ENCODE data around the gene IL4R. TPM values are rescaled to one million over a fixed set of nuclear protein-coding genes. Genes with fewer than 3 reads are reported as not detected.
A peak's percentile ranks its signal among the peaks of the same experiment; 100 is the strongest.

IL4R gene
- total and polyA plus RNA-seq, 2 of the 13 experiments (the other 11 are each of a cell fraction or from before 2014, with no cell fraction given), result 15.9 to 49.6 TPM

GRCh38 chr16:27364493-27365141 lies 50.8 kb downstream of the IL4R start (continued):
- TF ChIP-seq, protein P1, sequence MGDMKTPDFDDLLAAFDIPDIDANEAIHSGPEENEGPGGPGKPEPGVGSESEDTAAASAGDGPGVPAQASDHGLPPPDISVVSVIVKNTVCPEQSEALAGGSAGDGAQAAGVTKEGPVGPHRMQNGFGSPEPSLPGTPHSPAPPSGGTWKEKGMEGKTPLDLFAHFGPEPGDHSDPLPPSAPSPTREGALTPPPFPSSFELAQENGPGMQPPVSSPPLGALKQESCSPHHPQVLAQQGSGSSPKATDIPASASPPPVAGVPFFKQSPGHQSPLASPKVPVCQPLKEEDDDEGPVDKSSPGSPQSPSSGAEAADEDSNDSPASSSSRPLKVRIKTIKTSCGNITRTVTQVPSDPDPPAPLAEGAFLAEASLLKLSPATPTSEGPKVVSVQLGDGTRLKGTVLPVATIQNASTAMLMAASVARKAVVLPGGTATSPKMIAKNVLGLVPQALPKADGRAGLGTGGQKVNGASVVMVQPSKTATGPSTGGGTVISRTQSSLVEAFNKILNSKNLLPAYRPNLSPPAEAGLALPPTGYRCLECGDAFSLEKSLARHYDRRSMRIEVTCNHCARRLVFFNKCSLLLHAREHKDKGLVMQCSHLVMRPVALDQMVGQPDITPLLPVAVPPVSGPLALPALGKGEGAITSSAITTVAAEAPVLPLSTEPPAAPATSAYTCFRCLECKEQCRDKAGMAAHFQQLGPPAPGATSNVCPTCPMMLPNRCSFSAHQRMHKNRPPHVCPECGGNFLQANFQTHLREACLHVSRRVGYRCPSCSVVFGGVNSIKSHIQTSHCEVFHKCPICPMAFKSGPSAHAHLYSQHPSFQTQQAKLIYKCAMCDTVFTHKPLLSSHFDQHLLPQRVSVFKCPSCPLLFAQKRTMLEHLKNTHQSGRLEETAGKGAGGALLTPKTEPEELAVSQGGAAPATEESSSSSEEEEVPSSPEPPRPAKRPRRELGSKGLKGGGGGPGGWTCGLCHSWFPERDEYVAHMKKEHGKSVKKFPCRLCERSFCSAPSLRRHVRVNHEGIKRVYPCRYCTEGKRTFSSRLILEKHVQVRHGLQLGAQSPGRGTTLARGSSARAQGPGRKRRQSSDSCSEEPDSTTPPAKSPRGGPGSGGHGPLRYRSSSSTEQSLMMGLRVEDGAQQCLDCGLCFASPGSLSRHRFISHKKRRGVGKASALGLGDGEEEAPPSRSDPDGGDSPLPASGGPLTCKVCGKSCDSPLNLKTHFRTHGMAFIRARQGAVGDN (CRISPR knock-in tag; IDR thresholded peaks at IDR 0.05), result peak; percentile 29; the same call in 1 of the 2 replicates
- TF ChIP-seq ZBTB21 (CRISPR knock-in tag; IDR thresholded peaks at IDR 0.05) (no peak), DMAP1 (CRISPR knock-in tag; IDR thresholded peaks at IDR 0.05) (no peak), HMGXB4 (CRISPR knock-in tag; IDR thresholded peaks at IDR 0.05; ENCODE audit: borderline replicate concordance in 1 of 2, low read depth in 1 of 2) (no peak), ZNF556 (CRISPR knock-in tag; IDR thresholded peaks at IDR 0.05; ENCODE audit: borderline replicate concordance) (no peak), ZNF710 (CRISPR knock-in tag; IDR thresholded peaks at IDR 0.05; ENCODE audit: borderline replicate concordance) (peak; percentile 98), EED (CRISPR knock-in tag; IDR thresholded peaks at IDR 0.05) (no peak), RCOR2 (CRISPR knock-in tag; IDR thresholded peaks at IDR 0.05) (peak; percentile 90), ZBTB39 (CRISPR knock-in tag; IDR thresholded peaks at IDR 0.05) (no peak), AGO2 (optimal IDR thresholded peaks at IDR 0.05; ENCODE audit: low read depth, low read length) (no peak), TOPORS (CRISPR knock-in tag; IDR thresholded peaks at IDR 0.05) (no peak)
- TF ChIP-seq, protein P2, sequence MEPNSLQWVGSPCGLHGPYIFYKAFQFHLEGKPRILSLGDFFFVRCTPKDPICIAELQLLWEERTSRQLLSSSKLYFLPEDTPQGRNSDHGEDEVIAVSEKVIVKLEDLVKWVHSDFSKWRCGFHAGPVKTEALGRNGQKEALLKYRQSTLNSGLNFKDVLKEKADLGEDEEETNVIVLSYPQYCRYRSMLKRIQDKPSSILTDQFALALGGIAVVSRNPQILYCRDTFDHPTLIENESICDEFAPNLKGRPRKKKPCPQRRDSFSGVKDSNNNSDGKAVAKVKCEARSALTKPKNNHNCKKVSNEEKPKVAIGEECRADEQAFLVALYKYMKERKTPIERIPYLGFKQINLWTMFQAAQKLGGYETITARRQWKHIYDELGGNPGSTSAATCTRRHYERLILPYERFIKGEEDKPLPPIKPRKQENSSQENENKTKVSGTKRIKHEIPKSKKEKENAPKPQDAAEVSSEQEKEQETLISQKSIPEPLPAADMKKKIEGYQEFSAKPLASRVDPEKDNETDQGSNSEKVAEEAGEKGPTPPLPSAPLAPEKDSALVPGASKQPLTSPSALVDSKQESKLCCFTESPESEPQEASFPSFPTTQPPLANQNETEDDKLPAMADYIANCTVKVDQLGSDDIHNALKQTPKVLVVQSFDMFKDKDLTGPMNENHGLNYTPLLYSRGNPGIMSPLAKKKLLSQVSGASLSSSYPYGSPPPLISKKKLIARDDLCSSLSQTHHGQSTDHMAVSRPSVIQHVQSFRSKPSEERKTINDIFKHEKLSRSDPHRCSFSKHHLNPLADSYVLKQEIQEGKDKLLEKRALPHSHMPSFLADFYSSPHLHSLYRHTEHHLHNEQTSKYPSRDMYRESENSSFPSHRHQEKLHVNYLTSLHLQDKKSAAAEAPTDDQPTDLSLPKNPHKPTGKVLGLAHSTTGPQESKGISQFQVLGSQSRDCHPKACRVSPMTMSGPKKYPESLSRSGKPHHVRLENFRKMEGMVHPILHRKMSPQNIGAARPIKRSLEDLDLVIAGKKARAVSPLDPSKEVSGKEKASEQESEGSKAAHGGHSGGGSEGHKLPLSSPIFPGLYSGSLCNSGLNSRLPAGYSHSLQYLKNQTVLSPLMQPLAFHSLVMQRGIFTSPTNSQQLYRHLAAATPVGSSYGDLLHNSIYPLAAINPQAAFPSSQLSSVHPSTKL (CRISPR knock-in tag; IDR thresholded peaks at IDR 0.05), result peak; percentile 93

Measured in HepG2 (cell line).